BLaER1 (cell line): ENCODE measurements around the gene KPTN.
"Not testable (repeated sequence)": the region's sequence is repeated elsewhere in the genome, so short reads cannot be mapped to it uniquely, and the experiment has no call there.

Experiments
- H3K27ac ChIP-seq: shearing (Covaris generic); formaldehyde crosslinking; 2 replicates; pipeline ENCODE4 v1.8.1; 2022
- H3K27me3 ChIP-seq: shearing (Covaris generic); formaldehyde crosslinking; 2 replicates; pipeline ENCODE4 v1.8.1; 2022
- H3K36me3 ChIP-seq: shearing (Covaris generic); formaldehyde crosslinking; 2 replicates; pipeline ENCODE4 v1.8.1; 2022
- H3K4me1 ChIP-seq: shearing (Covaris generic); formaldehyde crosslinking; 2 replicates; pipeline ENCODE4 v1.8.1; 2022
- H3K4me2 ChIP-seq: shearing (Covaris generic); formaldehyde crosslinking; 2 replicates; pipeline ENCODE4 v1.8.1; 2022
- H3K4me3 ChIP-seq: shearing (Covaris generic); formaldehyde crosslinking; 2 replicates; pipeline ENCODE4 v1.8.1; 2022
- H3K9ac ChIP-seq: shearing (Covaris generic); formaldehyde crosslinking; 2 replicates; pipeline ENCODE4 v1.8.1; 2022
- H3K9me3 ChIP-seq: shearing (Covaris generic); formaldehyde crosslinking; 2 replicates; pipeline ENCODE4 v1.8.1; 2022
- H4K20me1 ChIP-seq: shearing (Covaris generic); formaldehyde crosslinking; 2 replicates; pipeline ENCODE4 v1.8.1; 2022
- Cebpa-rat ChIP-seq: shearing (Covaris generic); IDR thresholded peaks from 2 replicates; pipeline ENCODE4 v1.8.1; 2022

Gene KPTN

DNA sequence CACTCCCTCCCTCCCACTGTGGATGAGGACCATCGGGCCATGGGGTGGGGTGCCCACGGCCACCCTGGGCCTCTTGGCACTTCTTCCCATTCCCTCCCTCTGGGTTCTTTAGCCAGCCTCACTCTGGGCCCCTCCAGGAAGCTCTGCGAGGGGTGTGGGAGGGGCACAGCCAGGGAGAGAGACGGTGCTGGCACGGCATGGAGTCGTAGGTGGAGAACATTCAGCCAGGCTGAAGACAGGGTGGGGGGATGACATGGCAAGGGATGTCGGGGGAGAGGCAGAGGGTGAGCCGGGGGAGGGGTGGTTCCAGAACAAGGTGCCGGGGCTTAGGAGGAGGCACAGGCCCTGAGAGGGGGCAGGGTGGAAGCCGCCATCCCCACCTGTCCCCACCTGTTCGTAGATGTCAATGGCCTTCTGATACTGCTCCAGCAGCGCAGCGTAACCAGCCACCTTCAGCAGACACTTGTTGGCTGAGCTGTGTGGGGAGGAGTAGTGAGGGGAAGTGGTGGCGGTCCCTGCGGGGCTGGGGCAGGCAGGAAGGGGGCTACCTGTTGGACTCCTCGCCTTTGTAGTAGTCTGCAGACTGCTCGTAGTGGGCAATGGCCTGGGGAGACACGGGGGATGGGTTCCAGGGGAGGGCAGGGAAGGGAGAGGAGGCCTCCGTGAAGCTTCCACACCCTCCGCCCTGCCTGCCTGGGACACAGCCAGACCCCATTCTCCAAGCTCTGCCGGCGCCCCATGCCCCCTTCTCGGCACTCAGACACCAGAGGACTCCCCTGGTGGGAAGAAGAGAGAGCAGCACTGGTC is 8.8 kb upstream of the KPTN start:
- no peak overlapping the region for H3K27ac ChIP-seq
- H3K27me3 ChIP-seq, result no peaks in the 10 kb centered on the region
- H3K4me1 ChIP-seq, result peaks cover 61% of the 10 kb centered on the region
- no peaks in the 10 kb centered on the region for H3K9me3 ChIP-seq
- peaks cover 47% of the 10 kb centered on the region for H4K20me1 ChIP-seq
- TF ChIP-seq Cebpa-rat, result no peak
- H3K36me3 ChIP-seq, result peaks cover 78% of the 10 kb centered on the region
- H3K4me3 ChIP-seq, result no peak overlapping the region
- no peak overlapping the region for H3K9ac ChIP-seq
- H3K4me2 ChIP-seq, result no peak overlapping the region

DNA sequence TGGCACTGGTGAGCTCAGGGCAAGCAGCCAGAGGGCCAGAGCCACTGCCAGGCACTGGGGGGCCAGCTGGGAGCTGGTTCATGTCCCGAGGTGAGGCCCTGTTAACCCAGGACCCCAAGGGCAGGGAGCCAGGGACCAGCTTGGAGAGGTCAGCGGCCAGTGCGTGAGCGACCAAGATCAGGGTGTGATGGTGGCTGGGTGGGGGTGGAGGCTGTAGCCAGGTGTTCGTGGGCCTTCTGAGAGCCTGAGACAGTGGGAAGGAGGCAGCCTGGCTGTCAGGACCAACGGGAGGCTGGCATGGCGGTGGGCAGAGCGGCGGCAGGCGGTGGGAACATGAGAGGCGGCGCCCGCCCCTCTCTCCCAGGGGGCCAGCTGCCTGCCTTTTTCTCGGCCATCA is 8.1 kb upstream of the KPTN start:
- Histone ChIP-seq H3K36me3 (peaks cover 71% of the 10 kb centered on the region), H3K27me3 (no peaks in the 10 kb centered on the region), H3K27ac (no peak overlapping the region), H3K9ac (no peak overlapping the region), H3K9me3 (no peaks in the 10 kb centered on the region), H3K4me1 (peaks cover 61% of the 10 kb centered on the region), H3K4me3 (no peak overlapping the region), H4K20me1 (peaks cover 41% of the 10 kb centered on the region), H3K4me2 (no peak overlapping the region)
- no peak for TF ChIP-seq Cebpa-rat

GRCh38 chr19:47491358-47492136 is 7.5 kb upstream of the KPTN start:
- Histone ChIP-seq H3K4me3 (no peak overlapping the region), H3K27ac (no peak overlapping the region), H3K9ac (no peak overlapping the region), H4K20me1 (peaks cover 35% of the 10 kb centered on the region), H3K9me3 (no peaks in the 10 kb centered on the region), H3K36me3 (peaks cover 65% of the 10 kb centered on the region), H3K4me2 (no peak overlapping the region), H3K4me1 (peaks cover 61% of the 10 kb centered on the region), H3K27me3 (no peaks in the 10 kb centered on the region)
- no peak for TF ChIP-seq Cebpa-rat

DNA sequence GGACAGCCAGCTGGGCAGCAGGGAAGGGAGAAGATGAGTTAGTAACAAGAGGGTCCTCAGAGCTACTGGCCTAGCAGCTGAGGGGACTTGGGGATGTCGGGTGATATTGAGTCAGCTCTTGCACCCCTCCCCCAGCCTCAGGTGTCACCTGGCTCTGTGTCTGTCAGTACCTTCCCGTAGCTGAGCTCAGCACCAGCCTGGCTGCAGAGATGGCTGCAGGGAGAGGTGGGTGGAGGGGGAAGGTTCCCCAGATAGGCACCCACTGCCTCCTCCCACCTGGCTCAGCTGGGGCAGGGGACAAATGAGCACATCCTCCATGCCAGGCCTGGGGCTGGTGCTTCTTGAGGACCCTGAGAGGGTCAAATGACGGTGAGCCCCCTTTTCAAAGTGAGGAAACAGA is 6.8 kb upstream of the KPTN start:
- no peaks in the 10 kb centered on the region for H3K9me3 ChIP-seq
- no peak overlapping the region for H3K4me3 ChIP-seq
- H3K27me3 ChIP-seq, result no peaks in the 10 kb centered on the region
- peaks cover 61% of the 10 kb centered on the region for H3K4me1 ChIP-seq
- 0 out of 2 replicates have a peak overlapping the region, but pooled peaks have one; percentile 18 for H3K27ac ChIP-seq
- no peak overlapping the region for H3K9ac ChIP-seq
- TF ChIP-seq Cebpa-rat, result no peak
- H3K36me3 ChIP-seq, result peaks cover 61% of the 10 kb centered on the region
- no peak overlapping the region for H3K4me2 ChIP-seq
- peaks cover 28% of the 10 kb centered on the region for H4K20me1 ChIP-seq

GRCh38 chr19:47490031-47490430 is 6.0 kb upstream of the KPTN start:
- no peak for TF ChIP-seq Cebpa-rat
- H3K4me3 ChIP-seq, result no peak overlapping the region
- peaks cover 53% of the 10 kb centered on the region for H3K36me3 ChIP-seq
- H3K27ac ChIP-seq, result no peak overlapping the region
- no peak overlapping the region for H3K9ac ChIP-seq
- peaks cover 61% of the 10 kb centered on the region for H3K4me1 ChIP-seq
- H3K4me2 ChIP-seq, result no peak overlapping the region
- H4K20me1 ChIP-seq, result peaks cover 20% of the 10 kb centered on the region
- H3K27me3 ChIP-seq, result no peaks in the 10 kb centered on the region
- no peaks in the 10 kb centered on the region for H3K9me3 ChIP-seq

DNA sequence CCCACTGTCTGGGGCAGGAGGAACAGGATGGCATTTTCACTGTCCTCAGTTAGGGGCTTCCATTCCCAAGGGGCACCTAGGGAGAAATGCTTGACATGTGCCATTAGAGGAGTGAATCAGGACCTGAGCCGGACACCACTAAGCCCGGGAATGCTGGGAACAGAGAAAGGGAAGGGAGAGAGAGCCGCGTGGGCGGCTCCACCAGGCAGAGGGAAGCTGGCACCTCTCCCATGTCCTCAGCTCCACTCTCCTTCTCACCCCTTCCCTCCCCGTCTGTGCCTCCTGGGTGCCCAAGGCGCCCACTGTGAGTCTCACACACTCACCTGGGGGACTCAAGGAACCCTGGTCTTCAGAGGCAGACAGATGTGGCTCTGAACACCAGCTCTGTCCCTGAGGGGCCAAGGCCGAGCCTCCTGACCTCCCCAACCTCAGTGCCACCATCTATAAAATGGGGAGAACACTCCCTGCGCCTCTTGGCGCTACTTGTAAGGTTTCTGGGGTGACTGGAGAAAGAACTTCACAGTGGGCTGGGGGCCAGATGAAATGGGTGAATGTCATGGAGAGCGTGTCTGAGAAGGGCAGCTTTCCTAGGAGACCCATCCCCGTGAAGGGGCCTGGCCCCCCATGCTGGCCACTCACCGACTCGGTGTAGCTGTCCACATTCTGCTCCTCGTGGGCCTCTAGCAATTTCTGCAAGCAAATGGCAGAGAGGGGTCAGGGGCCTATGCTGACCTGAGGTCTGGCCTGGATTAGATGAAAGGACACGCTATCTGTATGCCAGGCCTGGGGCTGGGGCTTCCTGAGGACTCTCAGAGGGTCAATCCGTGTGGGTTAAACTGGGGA is 5.3 kb upstream of the KPTN start:
- Histone ChIP-seq H4K20me1 (peaks cover 12% of the 10 kb centered on the region), H3K4me3 (no peak overlapping the region), H3K9me3 (no peaks in the 10 kb centered on the region), H3K9ac (no peak overlapping the region), H3K27ac (0 out of 2 replicates have a peak overlapping the region, but pooled peaks have one; percentile 9), H3K27me3 (no peaks in the 10 kb centered on the region), H3K4me1 (peaks cover 61% of the 10 kb centered on the region), H3K36me3 (peaks cover 51% of the 10 kb centered on the region), H3K4me2 (no peak overlapping the region)
- TF ChIP-seq Cebpa-rat, result no peak

- Histone ChIP-seq H3K4me2 (peak overlapping the region; percentile 91), H3K27me3 (no peaks in the 10 kb centered on the region), H4K20me1 (no peaks in the 10 kb centered on the region), H3K9me3 (no peaks in the 10 kb centered on the region), H3K4me1 (peaks cover 55% of the 10 kb centered on the region), H3K4me3 (peak overlapping the region; percentile 44; the same call in 1 of the 2 replicates), H3K9ac (peak overlapping the region; percentile 53), H3K36me3 (peaks cover 37% of the 10 kb centered on the region), H3K27ac (peak overlapping the region; percentile 65)
- no peak for TF ChIP-seq Cebpa-rat
Measured at GRCh38 chr19:47487551-47488515, 3.8 kb upstream of the KPTN start.

- peak overlapping the region; percentile 53 for H3K9ac ChIP-seq
- H3K27ac ChIP-seq, result peak overlapping the region; percentile 65
- no peak for TF ChIP-seq Cebpa-rat
- H3K4me1 ChIP-seq, result peaks cover 54% of the 10 kb centered on the region
- peaks cover 28% of the 10 kb centered on the region for H3K36me3 ChIP-seq
- no peaks in the 10 kb centered on the region for H3K27me3 ChIP-seq
- no peaks in the 10 kb centered on the region for H4K20me1 ChIP-seq
- H3K4me3 ChIP-seq, result peak overlapping the region; percentile 44; the same call in 1 of the 2 replicates
- peak overlapping the region; percentile 91 for H3K4me2 ChIP-seq
- H3K9me3 ChIP-seq, result no peaks in the 10 kb centered on the region
Measured at GRCh38 chr19:47486900-47487299, 2.9 kb upstream of the KPTN start.

- H3K27ac ChIP-seq, result peak overlapping the region; percentile 65
Measured at GRCh38 chr19:47486220-47486619, 2.2 kb upstream of the KPTN start.

More at GRCh38 chr19:47486220-47486619, 2.2 kb upstream of the KPTN start:
- Histone ChIP-seq H3K4me2 (peak overlapping the region; percentile 91), H3K4me1 (peaks cover 54% of the 10 kb centered on the region), H3K36me3 (peaks cover 21% of the 10 kb centered on the region), H3K4me3 (0 out of 2 replicates have a peak overlapping the region, but pooled peaks have one; percentile 44)
- H3K9me3 ChIP-seq, H3K9ac ChIP-seq, H4K20me1 ChIP-seq, H3K27me3 ChIP-seq: not testable (repeated sequence)
